Measurements from ENCODE around the gene TCF25.

DNA sequence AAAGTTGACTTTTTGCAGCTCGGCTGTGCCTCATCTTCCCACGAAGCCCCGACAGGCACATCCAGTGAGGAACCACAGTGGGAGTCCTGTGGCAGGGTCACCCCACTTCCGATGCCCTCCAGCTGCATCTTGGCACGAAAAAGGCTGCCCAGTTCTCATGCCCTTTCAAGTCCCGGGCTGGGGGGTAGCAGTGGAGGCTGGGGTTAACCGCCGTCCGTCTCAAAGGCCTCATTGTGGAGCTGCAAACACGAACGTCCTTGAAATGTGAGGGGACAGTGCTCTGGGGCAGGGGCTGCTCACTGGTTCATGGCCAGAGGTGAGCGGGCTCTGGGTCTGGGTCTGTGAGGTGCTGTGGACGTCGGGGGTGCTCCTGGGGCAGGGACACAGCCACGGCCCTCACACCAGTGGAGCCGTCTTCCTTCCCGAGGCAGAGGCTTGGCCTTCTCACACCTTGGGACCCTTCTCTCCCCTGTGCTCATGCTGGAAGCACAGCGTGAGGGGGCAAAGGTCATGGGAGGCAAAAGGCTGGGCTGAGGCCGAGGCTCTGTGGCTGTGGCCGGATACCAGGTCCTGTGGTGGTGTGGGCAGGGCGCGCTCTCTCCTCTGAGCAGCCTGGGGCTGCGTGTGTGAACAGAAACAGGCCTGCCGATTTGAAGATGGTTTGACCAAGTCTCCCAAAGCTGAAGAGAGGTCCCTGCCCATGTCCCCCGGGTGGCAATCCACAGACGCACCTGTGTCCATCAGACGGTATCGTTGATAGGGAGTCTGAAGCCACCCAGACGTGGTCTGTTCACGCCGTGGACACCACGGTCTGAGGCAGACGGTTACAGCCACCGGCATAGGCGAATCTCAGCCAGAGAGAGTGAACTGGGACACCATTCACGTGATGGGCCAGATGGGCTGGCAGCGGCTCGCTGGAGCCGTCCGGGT lies 42.2 kb downstream of the TCF25 start:
- TF ChIP-seq, protein P1, sequence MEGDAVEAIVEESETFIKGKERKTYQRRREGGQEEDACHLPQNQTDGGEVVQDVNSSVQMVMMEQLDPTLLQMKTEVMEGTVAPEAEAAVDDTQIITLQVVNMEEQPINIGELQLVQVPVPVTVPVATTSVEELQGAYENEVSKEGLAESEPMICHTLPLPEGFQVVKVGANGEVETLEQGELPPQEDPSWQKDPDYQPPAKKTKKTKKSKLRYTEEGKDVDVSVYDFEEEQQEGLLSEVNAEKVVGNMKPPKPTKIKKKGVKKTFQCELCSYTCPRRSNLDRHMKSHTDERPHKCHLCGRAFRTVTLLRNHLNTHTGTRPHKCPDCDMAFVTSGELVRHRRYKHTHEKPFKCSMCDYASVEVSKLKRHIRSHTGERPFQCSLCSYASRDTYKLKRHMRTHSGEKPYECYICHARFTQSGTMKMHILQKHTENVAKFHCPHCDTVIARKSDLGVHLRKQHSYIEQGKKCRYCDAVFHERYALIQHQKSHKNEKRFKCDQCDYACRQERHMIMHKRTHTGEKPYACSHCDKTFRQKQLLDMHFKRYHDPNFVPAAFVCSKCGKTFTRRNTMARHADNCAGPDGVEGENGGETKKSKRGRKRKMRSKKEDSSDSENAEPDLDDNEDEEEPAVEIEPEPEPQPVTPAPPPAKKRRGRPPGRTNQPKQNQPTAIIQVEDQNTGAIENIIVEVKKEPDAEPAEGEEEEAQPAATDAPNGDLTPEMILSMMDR (conservative IDR thresholded peaks at IDR 0.05) = no peak
- no peak for TF ChIP-seq ZFX (IDR thresholded peaks at IDR 0.05)

All from C4-2B (cell line).